GM19463 (cell line): ENCODE results near the gene INF2.

Experiments
- ATAC-seq: cut with Tn5 transposase; IDR thresholded peaks from one replicate; pipeline ENCODE4 v1.9.1; 2021; ENCODE audit warnings: mild to moderate bottlenecking, moderate library complexity; ENCODE audit not compliant: unreplicated experiment

The INF2 gene

DNA sequence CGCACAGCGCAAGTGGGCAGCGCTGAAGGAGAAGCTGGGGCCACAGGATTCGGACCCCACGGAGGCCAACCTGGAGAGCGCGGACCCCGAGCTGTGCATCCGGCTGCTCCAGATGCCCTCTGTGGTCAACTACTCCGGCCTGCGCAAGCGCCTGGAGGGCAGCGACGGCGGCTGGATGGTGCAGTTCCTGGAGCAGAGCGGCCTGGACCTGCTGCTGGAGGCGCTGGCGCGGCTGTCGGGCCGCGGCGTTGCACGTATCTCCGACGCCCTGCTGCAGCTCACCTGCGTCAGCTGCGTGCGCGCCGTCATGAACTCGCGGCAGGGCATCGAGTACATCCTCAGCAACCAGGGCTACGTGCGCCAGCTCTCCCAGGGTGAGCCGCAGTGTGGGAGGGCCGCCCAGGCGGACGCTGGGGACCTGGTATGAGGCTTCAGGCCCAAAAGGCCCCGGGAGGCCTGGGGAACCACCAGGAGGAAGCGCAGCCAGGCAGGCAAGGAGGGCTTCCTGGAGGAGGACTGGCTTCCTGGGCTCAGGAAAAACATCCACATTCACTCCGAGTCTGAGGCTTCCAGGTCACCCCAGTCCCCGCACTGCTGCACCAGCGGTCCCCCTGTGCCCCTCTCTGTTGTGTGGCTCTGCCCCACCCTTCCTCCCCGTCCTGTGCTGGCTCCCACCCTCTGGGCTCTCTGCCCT lies 12.1 kb downstream of the INF2 start:
- ATAC-seq, result no peak

DNA sequence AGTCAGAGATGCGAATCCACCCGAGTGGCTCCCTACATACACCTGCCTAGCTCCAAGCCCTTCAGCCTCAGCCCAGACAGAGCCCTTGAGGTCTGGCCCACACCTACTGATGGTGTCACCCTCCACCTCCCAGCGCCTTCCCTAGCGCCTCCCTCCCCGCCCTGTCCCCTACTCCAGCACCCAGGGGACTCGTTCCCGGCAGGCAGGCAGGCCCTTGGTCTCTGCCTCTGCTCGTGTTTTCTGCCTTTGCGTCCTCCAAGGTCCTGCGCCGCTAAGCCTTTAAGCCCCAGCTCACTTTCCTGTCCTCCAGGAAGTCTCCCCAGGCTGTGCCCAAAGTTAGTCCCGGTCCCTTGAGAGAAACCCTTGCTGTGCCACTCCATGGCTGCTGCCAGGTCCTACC lies 12.7 kb downstream of the INF2 start:
- ATAC-seq, result no peak

DNA sequence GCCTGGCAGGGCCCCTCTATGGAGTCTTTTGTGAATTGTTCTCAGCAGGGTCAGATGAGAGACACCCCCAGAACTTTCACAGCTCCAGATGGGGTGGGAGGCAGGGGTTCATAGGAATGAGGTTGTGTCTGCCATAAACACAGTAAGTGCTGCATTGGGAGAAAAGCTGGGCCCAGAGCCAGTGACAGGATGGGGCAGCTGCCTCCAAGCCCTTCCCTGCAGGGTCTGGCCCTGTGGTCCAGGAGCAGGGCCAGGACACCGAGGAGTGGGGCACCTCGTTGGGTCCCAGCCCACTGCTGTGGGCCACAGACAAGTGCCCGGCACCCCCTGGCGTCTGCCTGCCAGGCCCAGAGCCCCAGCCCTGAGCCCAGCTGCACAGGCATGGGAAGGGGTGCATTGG lies 13.3 kb downstream of the INF2 start:
- no peak for ATAC-seq

DNA sequence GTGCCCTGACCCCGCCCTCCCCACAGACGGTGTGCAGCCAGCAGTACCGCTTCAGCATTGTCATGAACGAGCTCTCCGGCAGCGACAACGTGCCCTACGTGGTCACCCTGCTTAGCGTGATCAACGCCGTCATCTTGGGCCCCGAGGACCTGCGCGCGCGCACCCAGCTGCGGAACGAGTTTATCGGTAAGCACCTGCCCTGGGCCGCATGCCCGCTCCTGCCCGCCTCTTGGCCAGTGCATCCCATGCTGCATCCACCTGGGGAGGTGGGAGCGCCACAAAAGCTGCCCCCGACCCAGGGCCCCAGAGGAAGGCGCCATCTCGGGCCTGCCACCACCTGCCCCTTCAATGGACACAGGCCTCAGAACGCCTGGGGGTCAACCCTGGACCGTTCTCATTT lies 13.9 kb downstream of the INF2 start:
- no peak for ATAC-seq

DNA sequence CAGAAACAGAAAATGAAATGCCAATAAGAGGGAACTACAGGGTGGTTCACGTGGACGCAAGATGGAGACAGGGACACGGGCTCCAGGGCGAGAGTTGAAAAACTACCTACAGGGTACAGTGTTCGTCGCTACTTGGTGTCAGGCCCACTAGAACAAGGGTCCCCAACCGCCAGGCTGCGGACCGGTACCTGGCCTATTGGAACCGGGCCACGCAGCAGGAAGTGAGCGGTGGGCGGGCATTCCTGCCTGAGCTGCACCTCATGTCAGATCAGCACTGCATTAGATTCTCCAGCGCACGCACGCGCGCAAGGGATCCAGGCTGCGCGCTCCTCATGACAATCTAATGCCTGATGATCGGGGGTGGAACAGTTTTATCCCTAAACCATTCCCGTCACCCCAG lies 14.8 kb downstream of the INF2 start:
- ATAC-seq, result no peak

DNA sequence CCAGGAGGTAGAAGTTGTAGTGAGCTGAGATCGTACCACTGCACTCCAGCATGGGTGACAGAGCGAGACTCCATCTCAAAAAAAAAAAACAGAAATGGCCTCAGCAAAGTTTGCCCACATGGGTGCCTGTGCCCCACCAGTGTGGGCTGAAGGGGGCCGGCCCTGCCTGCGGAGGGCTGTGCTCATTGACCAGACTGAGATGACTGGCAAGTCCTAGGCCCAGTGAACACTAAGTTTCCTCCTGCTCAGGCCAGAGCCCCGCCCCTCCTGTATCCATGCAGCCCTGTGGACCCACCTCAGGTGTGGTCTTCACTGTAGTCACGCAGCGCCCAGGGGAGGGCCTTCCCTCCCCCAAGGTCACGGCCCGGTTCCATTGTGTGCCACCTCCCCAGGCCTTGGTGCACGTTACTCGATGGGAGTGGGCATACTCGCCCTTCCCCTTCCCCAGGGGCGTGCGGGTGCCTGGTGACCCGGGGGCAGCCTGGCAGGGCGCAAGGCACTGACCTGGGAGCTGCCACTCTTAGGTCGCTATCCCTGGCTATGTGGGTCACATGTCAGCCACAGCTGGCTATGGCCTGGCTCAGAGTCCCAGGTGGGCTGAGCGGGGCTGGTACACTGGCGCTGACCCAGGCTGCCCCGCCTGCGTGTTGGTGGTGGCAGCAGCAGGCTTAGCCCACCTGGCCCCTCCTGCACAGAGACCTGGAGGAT lies 16.1 kb downstream of the INF2 start:
- no peak for ATAC-seq

DNA sequence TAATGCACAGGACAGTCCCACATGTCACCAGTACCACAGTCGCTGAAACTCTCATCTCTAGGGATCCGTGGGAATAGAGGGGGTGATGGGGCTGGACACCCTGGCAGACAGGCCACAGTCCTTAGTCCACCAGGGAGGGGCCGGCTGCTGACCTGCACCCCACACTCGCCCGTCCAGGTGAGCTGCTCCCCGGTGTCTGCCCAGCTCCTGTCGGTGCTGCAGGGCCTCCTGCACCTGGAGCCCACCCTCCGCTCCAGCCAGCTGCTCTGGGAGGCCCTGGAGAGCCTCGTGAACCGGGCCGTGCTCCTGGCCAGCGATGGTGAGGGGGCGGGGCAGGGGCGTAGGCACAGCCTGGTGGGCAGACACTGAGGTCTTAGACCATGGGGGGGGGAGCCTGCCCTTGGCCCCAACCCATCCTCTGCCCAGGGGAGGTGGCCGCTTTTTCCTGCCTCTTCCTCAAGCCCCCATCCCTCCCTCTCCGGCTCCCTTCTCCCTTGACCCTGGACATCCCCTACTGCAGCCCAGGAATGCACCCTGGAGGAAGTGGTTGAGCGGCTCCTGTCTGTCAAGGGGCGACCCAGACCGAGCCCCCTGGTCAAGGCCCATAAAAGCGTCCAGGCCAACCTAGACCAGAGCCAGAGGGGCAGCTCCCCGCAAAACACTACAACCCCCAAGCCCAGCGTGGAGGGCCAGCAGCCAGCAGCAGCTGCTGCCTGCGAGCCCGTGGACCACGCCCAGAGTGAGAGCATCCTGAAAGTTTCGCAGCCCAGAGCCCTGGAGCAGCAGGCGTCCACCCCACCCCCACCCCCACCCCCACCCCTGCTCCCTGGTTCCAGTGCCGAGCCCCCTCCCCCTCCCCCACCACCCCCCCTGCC lies 17.6 kb downstream of the INF2 start:
- ATAC-seq, result no peak

DNA sequence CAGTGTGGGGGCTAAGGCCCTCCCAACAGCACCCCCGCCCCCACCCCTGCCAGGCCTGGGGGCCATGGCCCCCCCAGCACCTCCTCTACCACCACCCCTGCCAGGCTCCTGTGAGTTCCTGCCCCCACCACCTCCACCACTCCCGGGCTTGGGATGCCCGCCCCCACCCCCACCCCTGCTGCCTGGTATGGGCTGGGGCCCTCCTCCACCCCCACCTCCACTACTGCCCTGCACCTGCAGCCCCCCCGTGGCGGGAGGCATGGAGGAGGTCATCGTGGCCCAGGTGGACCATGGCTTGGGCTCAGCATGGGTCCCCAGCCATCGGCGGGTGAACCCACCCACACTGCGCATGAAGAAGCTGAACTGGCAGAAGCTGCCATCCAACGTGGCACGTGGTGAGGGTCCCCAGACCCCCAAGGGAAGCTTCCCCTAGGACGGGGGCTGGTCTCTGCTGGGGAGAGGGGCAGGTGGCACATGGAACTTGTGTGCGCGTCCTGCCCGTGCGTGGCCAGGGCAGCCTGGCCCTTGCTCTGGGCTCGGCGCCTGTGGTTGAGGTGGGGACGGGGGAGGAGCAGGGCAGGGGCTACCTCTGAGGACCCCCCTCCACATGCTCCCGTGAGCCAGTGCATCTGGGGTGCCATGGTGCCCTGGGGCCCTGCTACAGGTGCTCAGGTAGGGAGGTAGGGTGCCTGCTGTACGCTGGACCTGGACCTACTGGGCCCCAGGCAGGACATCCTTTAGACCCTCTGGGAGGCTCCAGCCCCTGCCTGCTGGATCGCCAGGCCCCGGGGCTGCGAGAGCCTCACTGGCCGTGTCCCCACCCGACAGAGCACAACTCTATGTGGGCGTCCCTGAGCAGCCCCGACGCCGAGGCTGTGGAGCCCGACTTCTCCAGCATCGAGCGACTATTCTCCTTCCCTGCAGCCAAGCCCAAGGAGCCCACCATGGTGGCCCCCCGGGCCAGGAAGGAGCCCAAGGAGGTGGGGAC lies 18.5 kb downstream of the INF2 start:
- no peak for ATAC-seq

DNA sequence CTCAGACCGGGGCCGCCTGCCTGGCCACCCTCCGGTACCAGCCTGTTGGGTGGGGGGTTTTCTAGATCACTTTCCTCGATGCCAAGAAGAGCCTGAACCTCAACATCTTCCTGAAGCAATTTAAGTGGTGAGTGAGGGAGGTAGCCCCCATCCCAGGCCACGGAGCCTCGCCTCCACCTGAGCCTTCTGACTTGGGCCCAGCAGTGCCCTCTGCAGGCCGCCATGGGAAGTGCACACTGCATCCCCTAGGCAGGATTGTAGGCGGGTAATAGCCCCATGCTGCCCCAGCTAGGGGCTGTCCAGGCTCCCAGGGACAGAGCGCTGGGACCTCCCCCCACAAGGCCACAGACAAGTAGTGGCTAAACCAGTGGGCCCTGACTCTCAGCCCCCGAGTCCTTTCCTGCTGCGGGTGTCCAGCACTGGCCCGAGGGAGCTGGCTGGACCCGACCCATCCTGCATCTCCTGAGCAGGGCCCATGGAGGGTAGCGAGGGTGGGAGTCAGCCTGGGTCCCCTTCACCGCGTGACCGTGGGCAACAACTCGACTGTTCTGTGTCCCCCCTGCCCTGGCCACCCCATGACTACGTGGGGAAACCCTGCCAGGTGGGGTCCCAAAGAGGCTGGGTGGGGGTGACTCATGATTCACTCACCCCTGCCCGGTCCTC lies 19.3 kb downstream of the INF2 start:
- no peak for ATAC-seq

DNA sequence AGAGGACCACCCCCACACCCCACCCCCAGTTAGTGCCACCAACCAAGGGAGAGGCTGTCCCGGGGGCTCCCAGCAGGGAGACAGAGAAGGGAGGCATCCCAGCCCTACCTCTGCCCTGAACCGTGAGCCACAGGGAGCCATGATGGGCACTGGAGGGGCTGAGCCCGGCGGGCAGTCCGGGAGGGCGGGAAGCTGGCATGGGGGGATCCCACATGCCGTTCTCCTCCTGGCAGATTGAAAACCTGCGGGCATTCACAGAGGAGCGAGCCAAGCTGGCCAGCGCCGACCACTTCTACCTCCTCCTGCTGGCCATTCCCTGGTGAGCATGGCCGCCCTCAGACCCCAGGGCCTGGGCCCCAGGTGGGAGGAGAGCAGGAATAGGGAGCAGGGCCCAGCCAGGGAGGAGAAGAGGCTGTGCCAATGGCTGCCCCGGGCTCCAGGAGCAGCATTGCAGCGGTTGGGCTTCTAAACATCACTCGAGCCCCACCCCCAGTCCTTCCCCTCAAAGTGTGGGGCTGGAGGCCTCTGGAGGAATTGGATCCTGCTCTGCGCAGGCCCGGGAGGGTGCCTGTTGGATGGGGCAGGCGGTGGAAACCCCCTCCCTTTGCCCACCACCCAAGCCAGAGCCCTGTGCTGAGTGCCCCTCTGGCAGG lies 20.1 kb downstream of the INF2 start:
- ATAC-seq, result no peak

DNA sequence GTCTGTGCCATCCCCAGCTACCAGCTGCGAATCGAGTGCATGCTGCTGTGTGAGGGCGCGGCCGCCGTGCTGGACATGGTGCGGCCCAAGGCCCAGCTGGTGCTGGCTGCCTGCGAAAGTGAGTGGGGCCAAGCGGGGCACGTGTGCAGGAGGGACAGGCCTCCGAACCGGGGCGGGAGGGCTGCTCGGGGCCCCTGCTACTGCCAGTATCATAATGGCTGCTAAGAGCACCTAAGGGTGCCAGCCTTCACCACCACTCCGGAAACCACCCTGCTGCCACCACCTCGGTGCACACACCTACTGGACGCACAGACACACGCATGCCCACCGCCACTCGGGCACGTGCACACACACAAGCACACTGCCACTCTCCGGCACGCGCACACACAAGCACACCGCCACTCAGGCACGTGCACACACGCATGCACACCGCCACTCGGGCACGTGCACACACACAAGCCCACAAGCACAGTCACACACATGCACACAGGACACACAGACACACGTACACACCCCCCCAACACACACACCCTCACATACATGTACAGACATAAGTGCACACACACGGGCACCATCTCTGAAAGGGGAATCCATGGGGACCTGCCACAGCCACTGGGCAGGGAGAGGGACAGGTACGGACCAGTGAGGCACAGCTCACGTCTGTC lies 20.8 kb downstream of the INF2 start:
- ATAC-seq, result no peak

DNA sequence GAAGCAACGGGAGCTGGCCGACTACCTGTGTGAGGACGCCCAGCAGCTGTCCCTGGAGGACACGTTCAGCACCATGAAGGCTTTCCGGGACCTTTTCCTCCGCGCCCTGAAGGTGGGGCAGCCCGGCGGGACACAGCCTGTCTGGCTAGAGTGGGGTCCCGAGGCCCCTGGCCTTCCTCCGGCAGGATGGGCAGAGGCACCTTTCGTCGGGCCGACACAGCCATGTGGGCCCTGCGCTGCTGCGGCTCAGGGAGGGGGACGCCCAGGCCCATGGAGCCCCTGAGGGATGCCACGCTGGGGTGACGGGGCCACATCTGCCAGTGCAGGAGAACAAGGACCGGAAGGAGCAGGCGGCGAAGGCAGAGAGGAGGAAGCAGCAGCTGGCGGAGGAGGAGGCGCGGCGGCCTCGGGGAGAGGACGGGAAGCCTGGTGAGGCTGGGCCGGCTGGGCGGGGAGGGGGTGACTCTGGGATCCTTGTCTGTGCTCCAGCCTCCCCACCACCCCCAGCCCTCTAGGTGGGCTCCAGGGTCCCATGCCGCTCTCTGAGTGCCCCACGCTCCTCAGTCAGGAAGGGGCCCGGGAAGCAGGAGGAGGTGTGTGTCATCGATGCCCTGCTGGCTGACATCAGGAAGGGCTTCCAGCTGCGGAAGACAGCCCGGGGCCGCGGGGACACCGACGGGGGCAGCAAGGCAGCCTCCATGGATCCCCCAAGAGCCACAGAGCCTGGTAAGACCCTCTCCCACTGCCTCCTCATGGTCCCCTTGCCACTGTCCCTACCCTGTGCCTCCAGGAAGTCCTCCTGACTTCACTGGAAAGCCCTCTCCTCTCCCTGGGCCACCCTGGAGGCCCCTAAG lies 23.7 kb downstream of the INF2 start:
- no peak for ATAC-seq

DNA sequence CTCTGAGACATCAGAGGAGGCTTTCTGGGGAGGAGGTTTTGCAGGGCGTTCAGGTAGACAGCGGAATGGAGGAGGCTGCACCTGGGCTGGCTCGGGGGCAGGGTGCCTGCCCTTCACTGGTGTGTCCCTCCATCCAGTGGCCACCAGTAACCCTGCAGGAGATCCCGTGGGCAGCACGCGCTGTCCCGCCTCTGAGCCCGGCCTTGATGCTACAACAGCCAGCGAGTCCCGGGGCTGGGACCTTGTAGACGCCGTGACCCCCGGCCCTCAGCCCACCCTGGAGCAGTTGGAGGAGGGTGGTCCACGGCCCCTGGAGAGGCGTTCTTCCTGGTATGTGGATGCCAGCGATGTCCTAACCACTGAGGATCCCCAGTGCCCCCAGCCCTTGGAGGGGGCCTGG lies 24.6 kb downstream of the INF2 start:
- ATAC-seq, result no peak

DNA sequence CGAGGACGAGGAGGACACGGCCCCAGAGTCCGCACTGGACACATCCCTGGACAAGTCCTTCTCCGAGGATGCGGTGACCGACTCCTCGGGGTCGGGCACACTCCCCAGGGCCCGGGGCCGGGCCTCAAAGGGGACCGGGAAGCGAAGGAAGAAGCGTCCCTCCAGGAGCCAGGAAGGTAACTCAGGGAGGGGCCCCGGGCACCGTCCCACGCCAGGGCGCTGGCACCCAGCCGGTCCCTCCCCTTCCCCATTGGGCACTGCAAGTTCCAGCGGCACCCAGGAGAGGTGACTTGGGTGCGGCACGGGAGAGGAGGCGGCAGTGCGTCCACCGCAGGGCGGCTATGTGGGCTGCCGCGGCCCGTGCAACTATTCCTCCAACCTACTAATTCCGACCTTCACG lies 25.3 kb downstream of the INF2 start:
- ATAC-seq, result no peak

DNA sequence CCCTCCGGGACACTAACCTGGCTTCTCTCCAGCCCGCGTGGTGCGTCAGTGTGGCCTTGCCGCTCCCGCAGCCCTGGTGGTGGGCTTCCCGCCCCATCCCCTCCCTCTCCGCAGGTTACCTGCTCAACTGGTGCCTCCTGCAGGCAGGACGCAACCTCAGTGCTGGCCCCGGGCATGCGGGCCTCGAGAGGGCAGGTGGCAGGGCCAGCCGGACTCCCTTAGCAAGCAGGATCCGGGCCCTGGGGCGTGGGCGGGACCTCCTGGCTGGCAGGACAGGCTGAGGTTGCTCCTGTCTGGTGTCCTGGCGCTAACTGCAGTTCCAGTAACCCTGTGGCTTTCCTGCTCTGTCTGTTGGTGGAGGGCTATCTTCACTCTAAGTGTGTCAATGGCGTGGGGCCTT lies 26.0 kb downstream of the INF2 start:
- ATAC-seq, result no peak

DNA sequence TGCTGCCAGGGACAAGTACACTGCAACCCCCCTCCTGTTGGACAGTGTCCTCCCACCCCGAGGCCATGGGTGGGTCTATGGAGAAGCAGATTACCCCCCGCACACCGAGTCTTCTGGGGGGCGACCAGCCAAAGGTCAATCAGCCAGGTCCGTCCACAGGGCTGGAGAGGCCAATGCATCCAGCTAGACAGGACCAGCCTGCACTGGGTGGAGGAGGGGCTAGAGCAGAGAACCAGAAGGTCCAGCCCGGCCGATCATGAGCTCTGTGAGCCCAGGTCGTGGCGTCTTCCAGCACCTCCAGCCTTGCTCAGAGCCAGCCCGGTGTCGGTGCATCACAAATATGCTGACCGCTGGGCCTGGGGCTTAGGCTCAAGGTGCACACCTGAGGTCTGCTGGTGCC lies 26.5 kb downstream of the INF2 start:
- ATAC-seq, result no peak

DNA sequence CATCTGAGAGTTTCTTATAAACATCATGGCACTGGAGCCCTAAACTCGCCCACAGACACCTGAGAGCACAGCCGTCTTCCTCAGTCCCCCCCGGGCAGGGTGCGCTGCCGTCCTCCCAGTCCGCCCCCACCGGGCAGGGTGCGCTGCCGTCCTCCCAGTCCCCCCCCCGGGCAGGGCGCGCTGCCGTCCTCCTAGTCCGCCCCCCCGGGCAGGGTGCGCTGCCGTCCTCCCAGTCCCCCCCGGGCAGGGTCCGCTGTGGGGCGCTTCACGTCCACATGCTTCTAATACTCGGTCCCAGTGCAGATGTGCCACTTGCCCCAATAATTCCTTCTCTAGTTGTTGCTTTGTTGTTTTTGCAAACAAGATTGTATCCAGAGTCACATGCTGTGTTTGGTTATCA lies 27.7 kb downstream of the INF2 start:
- ATAC-seq, result no peak

DNA sequence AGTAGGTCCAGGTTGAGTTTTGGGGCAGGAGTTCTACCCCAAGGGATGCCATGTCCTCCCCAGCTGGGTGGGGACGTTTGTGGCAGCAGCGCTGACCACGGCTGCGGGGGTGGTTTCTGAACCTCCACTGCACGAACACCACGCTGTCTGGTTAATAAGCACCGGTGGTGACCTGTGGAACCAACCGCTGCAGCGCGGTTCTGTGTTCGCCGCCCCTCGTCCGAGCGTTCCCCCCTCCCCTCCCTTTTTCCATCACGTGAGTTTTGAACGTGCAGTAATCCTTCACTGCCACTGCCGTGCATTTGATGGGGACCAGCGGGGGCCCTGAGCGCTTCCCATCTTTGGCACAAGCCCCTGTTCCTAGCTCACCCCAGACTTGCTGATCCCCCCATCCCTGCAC lies 28.2 kb downstream of the INF2 start:
- ATAC-seq, result no peak
